Measurements from ENCODE around the gene NPIPB8. TPM values are rescaled to one million over a fixed set of nuclear protein-coding genes. Genes with fewer than 3 reads are reported as not detected.
"Not testable (repeated sequence)": the region's sequence is repeated elsewhere in the genome, so short reads cannot be mapped to it uniquely, and the experiment has no call there.

NPIPB8 gene
- total RNA-seq, 1 experiment from 2014 or later: 1.1 TPM

DNA sequence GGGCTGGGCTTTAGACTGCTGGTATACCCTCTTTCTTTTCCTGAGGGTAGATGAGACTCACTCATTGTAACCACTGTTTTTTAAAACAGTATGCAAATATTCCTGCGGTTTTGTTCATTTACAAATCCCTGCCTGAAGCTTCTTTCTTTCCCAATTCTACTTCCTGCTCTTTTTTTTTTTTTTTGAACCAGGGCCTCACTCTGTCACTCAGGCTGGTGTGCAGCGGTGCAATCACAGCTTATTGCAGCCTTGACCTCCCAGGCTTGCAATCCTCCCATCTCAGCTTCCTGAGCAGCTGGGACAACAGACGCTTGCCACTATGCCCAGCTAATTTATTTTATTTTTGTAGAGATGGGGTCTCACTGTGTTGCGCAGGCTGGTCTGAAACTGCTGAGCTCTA, 20.0 kb upstream of the NPIPB8 start:
- CTCF ChIA-PET: no interaction called here
- ATAC-seq: no peak
- intact Hi-C loops (cut with micrococcal nuclease): no loop called here

DNA sequence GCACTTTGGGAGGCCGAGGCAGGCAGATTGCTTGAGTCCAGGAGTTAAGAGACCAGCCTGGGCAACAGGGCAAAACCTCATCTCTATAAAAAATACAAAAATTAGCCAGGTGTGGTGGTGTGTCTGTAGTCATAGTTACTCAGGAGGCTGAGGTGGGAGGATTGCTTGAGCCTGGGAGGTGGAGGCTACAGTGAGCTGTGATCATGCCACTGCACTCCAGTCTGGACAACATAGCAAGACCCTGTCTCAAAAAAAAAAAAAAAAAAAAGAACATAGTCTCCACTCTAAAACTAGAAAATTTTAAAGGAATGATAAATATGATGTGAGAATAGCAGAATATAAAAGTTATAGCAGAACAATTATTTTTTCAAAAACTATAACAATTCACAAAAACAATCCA, 17.5 kb upstream of the NPIPB8 start:
- H3K4me2 ChIP-seq (ENCODE audit: low read length); H3K79me2 ChIP-seq (ENCODE audit: low read length); ATAC-seq; CTCF ChIA-PET; H2AFZ ChIP-seq (ENCODE audit: low read length); H3K4me3 ChIP-seq (ENCODE audit: low read length); H3K9me2 ChIP-seq (replicated peaks; ENCODE audit: low read length); H3F3A ChIP-seq (ENCODE audit: low read length, unreplicated experiment); H3K4me1 ChIP-seq (ENCODE audit: insufficient read depth, low read length); BruUV-seq (replicated peaks); H3K27me3 ChIP-seq (ENCODE audit: low read length); H4K20me1 ChIP-seq (ENCODE audit: low read length); H3K27ac ChIP-seq (ENCODE audit: low read length); intact Hi-C loops (cut with micrococcal nuclease); H3K36me3 ChIP-seq (ENCODE audit: low read depth, low read length); H3K9ac ChIP-seq (ENCODE audit: low read length); POLR2A ChIA-PET (ENCODE audit: unreplicated experiment); H3K9me3 ChIP-seq (ENCODE audit: low read length); DNase-seq: not testable (repeated sequence)

More for the DNA sequence above, 20.0 kb upstream of the NPIPB8 start:
- Histone ChIP-seq H3K27me3 (ENCODE audit: low read length) (no peaks in the 10 kb centered on the region), H3K27ac (ENCODE audit: low read length) (no peak overlapping the region), H3K9me2 (replicated peaks; ENCODE audit: low read length) (no peaks in the 10 kb centered on the region), H3K4me1 (ENCODE audit: insufficient read depth, low read length) (no peaks in the 10 kb centered on the region), H3K4me3 (ENCODE audit: low read length) (no peak overlapping the region), H3K9ac (ENCODE audit: low read length) (no peak overlapping the region), H3F3A (ENCODE audit: low read length, unreplicated experiment) (no peaks in the 10 kb centered on the region), H3K4me2 (ENCODE audit: low read length) (no peak overlapping the region), H3K36me3 (ENCODE audit: low read depth, low read length) (no peaks in the 10 kb centered on the region), H3K9me3 (ENCODE audit: low read length) (no peaks in the 10 kb centered on the region), H2AFZ (ENCODE audit: low read length) (no peak overlapping the region), H3K79me2 (ENCODE audit: low read length) (no peaks in the 10 kb centered on the region), H4K20me1 (ENCODE audit: low read length) (no peaks in the 10 kb centered on the region)
- TF ChIP-seq EZH2phosphoT487 (IDR thresholded peaks at IDR 0.05; ENCODE audit: borderline replicate concordance, low read length): no peak
- no peak for TF ChIP-seq CTCF (conservative IDR thresholded peaks at IDR 0.05; ENCODE audit: low read depth, low read length)
- TF ChIP-seq EZH2 (IDR thresholded peaks at IDR 0.05; ENCODE audit: low read length, unreplicated experiment): no peak
- POLR2A ChIA-PET (ENCODE audit: unreplicated experiment): no interaction called here
- DNase-seq: no peak
- BruUV-seq (replicated peaks): no TSS peak

DNA sequence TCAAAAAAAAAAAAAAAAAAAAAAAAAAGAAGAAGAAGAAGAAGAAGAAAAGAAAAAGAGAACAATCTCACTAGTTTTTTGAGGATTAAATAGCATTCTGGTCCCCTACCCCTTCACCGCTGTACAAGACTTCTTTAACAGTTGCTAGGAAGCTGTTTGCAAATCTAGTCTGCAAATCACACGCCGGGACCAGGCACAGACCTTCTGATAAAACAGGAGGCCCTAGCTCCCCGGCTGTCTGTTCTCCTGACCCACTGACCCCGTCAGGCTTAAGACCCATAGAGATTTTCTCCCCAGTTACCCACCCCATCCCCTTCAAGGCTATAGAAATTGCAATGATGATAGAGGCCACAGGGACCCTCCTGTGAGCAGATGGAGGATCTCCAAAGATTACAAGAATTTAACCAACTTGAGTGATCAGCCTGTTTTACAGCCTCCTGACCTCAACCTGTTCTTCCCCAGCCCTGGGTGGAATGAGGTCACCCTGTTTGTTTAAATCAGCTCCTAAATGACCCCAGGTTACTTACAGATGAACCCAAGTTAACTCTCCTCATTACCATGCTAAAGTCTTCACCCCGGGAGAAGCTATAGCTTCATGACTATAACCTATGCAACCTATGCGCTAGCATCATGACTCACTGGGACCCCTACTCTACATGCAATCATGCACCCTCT, 16.2 kb upstream of the NPIPB8 start:
- CTCF ChIA-PET: no interaction called here
- no peak overlapping the region for H3K9ac ChIP-seq (ENCODE audit: low read length)
- no peaks in the 10 kb centered on the region for H3K9me2 ChIP-seq (replicated peaks; ENCODE audit: low read length)
- no TSS peak for BruUV-seq (replicated peaks)
- 0 out of 2 replicates have a peak overlapping the region, but pooled peaks have one; percentile 76 for H3K4me2 ChIP-seq (ENCODE audit: low read length)
- no peaks in the 10 kb centered on the region for H3K27me3 ChIP-seq (ENCODE audit: low read length)
- POLR2A ChIA-PET (ENCODE audit: unreplicated experiment): no interaction called here
- H3K4me1 ChIP-seq (ENCODE audit: insufficient read depth, low read length): no peaks in the 10 kb centered on the region
- H3K36me3 ChIP-seq (ENCODE audit: low read depth, low read length): no peaks in the 10 kb centered on the region
- H3F3A ChIP-seq (ENCODE audit: low read length, unreplicated experiment): no peaks in the 10 kb centered on the region
- TF ChIP-seq CTCF (conservative IDR thresholded peaks at IDR 0.05; ENCODE audit: low read depth, low read length) (no peak), EZH2 (IDR thresholded peaks at IDR 0.05; ENCODE audit: low read length, unreplicated experiment) (no peak), EZH2phosphoT487 (IDR thresholded peaks at IDR 0.05; ENCODE audit: borderline replicate concordance, low read length) (no peak)
- no peaks in the 10 kb centered on the region for H3K9me3 ChIP-seq (ENCODE audit: low read length)
- intact Hi-C loops (cut with micrococcal nuclease): no loop called here
- H3K4me3 ChIP-seq (ENCODE audit: low read length): no peak overlapping the region
- ATAC-seq: no peak
- no peaks in the 10 kb centered on the region for H3K79me2 ChIP-seq (ENCODE audit: low read length)
- no peak for DNase-seq
- no peak overlapping the region for H2AFZ ChIP-seq (ENCODE audit: low read length)
- no peaks in the 10 kb centered on the region for H4K20me1 ChIP-seq (ENCODE audit: low read length)
- no peak overlapping the region for H3K27ac ChIP-seq (ENCODE audit: low read length)

DNA sequence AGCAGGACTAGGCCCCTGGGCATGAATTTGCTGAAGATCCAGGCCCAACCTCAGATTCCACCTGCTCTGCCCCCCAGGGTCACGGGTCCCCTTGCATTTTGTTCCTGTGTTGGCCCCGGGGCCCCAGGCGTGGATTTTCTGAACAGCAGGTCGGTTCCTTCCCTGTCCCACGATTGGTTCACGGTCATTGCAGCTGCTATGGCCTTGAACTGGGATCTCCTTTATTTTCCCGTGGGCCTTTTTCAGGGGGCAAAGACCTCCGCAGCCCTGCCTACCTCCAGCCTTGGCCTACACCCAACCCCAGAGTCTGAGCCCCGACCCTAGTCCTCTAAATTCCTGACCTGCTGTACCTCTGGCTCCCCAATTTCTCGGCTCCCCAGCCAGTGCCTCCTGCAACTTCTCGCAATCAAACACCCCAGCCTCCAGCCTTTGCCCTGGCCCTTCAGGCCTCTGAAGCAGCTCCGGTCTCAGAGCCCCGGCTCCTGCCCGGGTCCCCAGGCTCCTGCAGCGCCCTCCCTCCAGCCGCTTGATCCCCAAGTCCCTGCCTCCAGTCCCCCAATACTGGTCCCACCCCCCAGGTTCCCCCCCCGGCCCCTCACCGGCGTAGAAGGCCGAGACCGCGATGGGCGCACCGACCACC, 15.2 kb upstream of the NPIPB8 start:
- Histone ChIP-seq H2AFZ (ENCODE audit: low read length) (peak overlapping the region; percentile 58; the same call in 1 of the 2 replicates), H3K4me3 (ENCODE audit: low read length) (peak overlapping the region; percentile 63), H3K4me2 (ENCODE audit: low read length) (peak overlapping the region; percentile 76), H3K9ac (ENCODE audit: low read length) (0 out of 2 replicates have a peak overlapping the region, but pooled peaks have one; percentile 9)
- peak; percentile 23 for ATAC-seq
- H3K4me1 ChIP-seq (ENCODE audit: insufficient read depth, low read length); POLR2A ChIA-PET (ENCODE audit: unreplicated experiment); H3K27me3 ChIP-seq (ENCODE audit: low read length); H4K20me1 ChIP-seq (ENCODE audit: low read length); H3K36me3 ChIP-seq (ENCODE audit: low read depth, low read length); BruUV-seq (replicated peaks); H3K9me2 ChIP-seq (replicated peaks; ENCODE audit: low read length); intact Hi-C loops (cut with micrococcal nuclease); CTCF ChIA-PET; DNase-seq; H3K9me3 ChIP-seq (ENCODE audit: low read length); H3K79me2 ChIP-seq (ENCODE audit: low read length); H3K27ac ChIP-seq (ENCODE audit: low read length); H3F3A ChIP-seq (ENCODE audit: low read length, unreplicated experiment): not testable (repeated sequence)

All from PC-3 (cell line).